ENCODE data around the gene SNIP1.
"Not testable (repeated sequence)": the region's sequence is repeated elsewhere in the genome, so short reads cannot be mapped to it uniquely, and the experiment has no call there.

GRCh38 chr1:37529888-37530287, 24.2 kb downstream of the SNIP1 start:
- TF ChIP-seq CTCF (conservative IDR thresholded peaks at IDR 0.05 in 1 of 2, IDR thresholded peaks at IDR 0.05 in 1 of 2; ENCODE audit: extremely low read depth in 1 of 2, insufficient read depth in 1 of 2, low read depth in 1 of 2, low read length in 2 of 2); EZH2 (IDR thresholded peaks at IDR 0.05; ENCODE audit: borderline replicate concordance, low read length): not testable (repeated sequence)
